IMR-90 (cell line): ENCODE results near the gene LARP4B.

Experiments used
- MAZ ChIP-seq: IDR thresholded peaks from 2 replicates; pipeline ENCODE4 v1.6.1; 2012; ENCODE audit warnings: low read depth, mild to moderate bottlenecking, low read length, improper control_type of control experiment, moderate library complexity, borderline replicate concordance
- RAD21 ChIP-seq: IDR thresholded peaks from 2 replicates; pipeline ENCODE4 v1.6.1; 2012; ENCODE audit warnings: low read length, improper control_type of control experiment
- SMC3 ChIP-seq: fragments of 150-350 bp; IDR thresholded peaks from 2 replicates; pipeline ENCODE4 v1.6.1; 2016; ENCODE audit warnings: low read depth, mild to moderate bottlenecking, antibody characterized with exemption, low read length, moderate library complexity
- TF ChIP-seq, protein P1 (sequence below): conservative IDR thresholded peaks from 2 replicates; pipeline ENCODE4 v1.5.1; 2012; ENCODE audit warnings: mild to moderate bottlenecking, low read depth, low read length, improper control_type of control experiment
- TF ChIP-seq, protein P2 (sequence below): fragments of 150-350 bp; IDR thresholded peaks from 2 replicates; pipeline ENCODE4 v1.6.1; 2016; ENCODE audit warnings: low read depth, mild to moderate bottlenecking, low read length, moderate library complexity, borderline replicate concordance

DNA sequence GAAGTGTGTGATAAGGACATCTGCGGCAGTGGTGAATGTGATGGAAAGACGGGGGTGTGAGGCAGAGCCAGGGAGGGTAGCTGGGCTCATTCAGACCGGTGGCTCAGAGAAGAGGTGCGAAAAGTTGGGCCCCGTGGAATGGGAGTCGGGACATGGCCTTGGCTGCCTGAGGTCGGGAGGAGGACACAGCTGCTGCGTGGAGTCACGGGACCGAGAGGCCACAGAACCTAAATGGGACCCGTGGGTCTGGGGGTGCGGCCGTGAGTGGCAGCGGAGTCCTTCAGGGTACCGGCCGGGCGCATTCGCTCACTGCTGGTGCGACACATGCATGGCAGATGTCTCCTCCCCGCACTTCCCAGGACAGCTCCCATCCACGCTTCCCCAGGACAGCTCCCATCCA, 22.9 kb upstream of the LARP4B start:
- TF ChIP-seq, protein P1, sequence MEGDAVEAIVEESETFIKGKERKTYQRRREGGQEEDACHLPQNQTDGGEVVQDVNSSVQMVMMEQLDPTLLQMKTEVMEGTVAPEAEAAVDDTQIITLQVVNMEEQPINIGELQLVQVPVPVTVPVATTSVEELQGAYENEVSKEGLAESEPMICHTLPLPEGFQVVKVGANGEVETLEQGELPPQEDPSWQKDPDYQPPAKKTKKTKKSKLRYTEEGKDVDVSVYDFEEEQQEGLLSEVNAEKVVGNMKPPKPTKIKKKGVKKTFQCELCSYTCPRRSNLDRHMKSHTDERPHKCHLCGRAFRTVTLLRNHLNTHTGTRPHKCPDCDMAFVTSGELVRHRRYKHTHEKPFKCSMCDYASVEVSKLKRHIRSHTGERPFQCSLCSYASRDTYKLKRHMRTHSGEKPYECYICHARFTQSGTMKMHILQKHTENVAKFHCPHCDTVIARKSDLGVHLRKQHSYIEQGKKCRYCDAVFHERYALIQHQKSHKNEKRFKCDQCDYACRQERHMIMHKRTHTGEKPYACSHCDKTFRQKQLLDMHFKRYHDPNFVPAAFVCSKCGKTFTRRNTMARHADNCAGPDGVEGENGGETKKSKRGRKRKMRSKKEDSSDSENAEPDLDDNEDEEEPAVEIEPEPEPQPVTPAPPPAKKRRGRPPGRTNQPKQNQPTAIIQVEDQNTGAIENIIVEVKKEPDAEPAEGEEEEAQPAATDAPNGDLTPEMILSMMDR = no peak
- TF ChIP-seq RAD21 (no peak), SMC3 (no peak), MAZ (no peak)
- TF ChIP-seq, protein P2, sequence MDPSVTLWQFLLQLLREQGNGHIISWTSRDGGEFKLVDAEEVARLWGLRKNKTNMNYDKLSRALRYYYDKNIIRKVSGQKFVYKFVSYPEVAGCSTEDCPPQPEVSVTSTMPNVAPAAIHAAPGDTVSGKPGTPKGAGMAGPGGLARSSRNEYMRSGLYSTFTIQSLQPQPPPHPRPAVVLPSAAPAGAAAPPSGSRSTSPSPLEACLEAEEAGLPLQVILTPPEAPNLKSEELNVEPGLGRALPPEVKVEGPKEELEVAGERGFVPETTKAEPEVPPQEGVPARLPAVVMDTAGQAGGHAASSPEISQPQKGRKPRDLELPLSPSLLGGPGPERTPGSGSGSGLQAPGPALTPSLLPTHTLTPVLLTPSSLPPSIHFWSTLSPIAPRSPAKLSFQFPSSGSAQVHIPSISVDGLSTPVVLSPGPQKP = no peak
